Muscle of leg (tissue), 11 donors: ENCODE results near the gene TRIM52. TPM values are rescaled to one million over a fixed set of nuclear protein-coding genes. Genes with fewer than 3 reads are reported as not detected.
A peak's percentile ranks its signal among the peaks of the same experiment; 100 is the strongest.
"Not testable (repeated sequence)": the region's sequence is repeated elsewhere in the genome, so short reads cannot be mapped to it uniquely, and the experiment has no call there.

Experiments used
- DNase-seq: peaks from one replicate; pipeline ENCODE4 v3.0.0; 2013
- H3K27ac ChIP-seq: one replicate; pipeline ENCODE4 v1.5.1; 2013; ENCODE audit warnings: mild to moderate bottlenecking, low read length, control low read depth
- H3K27me3 ChIP-seq: one replicate; pipeline ENCODE4 v1.6.1; 2013; ENCODE audit warnings: low read length; ENCODE audit not compliant: control insufficient read depth, insufficient read depth
- H3K36me3 ChIP-seq: one replicate; pipeline ENCODE4 v1.6.1; 2013; ENCODE audit warnings: low read length; ENCODE audit not compliant: control insufficient read depth, insufficient read depth
- H3K4me1 ChIP-seq: one replicate; pipeline ENCODE4 v1.6.1; 2013; ENCODE audit warnings: low read length; ENCODE audit not compliant: control insufficient read depth, insufficient read depth
- H3K4me3 ChIP-seq: one replicate; pipeline ENCODE4 v1.5.1; 2013; ENCODE audit warnings: low read length, control low read depth
- H3K9me3 ChIP-seq: replicated peaks from 2 replicates; pipeline ENCODE4 v1.6.1; 2013; ENCODE audit warnings: low read depth, low read length; ENCODE audit not compliant: control insufficient read depth
- WGBS: methylation state at CpG from one replicate; pipeline ENCODE4 v1.1.5; 2013; ENCODE audit warnings: missing lambda C conversion rate; ENCODE audit not compliant: insufficient coverage; 5-methylcytosine and 5-hydroxymethylcytosine counted together
- polyA plus RNA-seq, 8 donors: library from polyadenylated mRNA; unstranded; fragments of 120-200 nt; gene quantifications; one replicate each; pipeline versions ENCODE4 v1.2.1 to v1.2.3, GENCODE V29; 2013; ENCODE audit warnings: inconsistent platforms in 1 of 8, low replicate concordance in 1 of 8; ENCODE audit not compliant: insufficient read length in 8 of 8, insufficient read depth in 1 of 8
- total RNA-seq: library from RNA; stranded (reverse); fragments of 120-200 nt; gene quantifications from one replicate; pipeline ENCODE4 v1.2.4, GENCODE V29; 2013

The TRIM52 gene
- total and polyA plus RNA-seq, 9 donors = 8.3 to 20.6 (median 11.3) TPM

GRCh38 chr5:181281077-181281983, 20.4 kb upstream of the TRIM52 start:
- no peak overlapping the region for H3K27ac ChIP-seq
- H3K4me1 ChIP-seq = no peaks in the 10 kb centered on the region
- no peak for DNase-seq
- no peaks in the 10 kb centered on the region for H3K9me3 ChIP-seq
- no peaks in the 10 kb centered on the region for H3K36me3 ChIP-seq
- no peak overlapping the region for H3K4me3 ChIP-seq
- 92% methylated on average over 36 of the region's 40 CpGs for WGBS
- no peaks in the 10 kb centered on the region for H3K27me3 ChIP-seq

GRCh38 chr5:181280251-181280762, 19.4 kb upstream of the TRIM52 start:
- Histone ChIP-seq H3K27ac (no peak overlapping the region), H3K36me3 (no peaks in the 10 kb centered on the region), H3K27me3 (no peaks in the 10 kb centered on the region), H3K9me3 (no peaks in the 10 kb centered on the region), H3K4me3 (no peak overlapping the region), H3K4me1 (no peaks in the 10 kb centered on the region)
- DNase-seq = no peak
- 76% methylated on average over 7 of the region's 7 CpGs for WGBS

GRCh38 chr5:181273433-181273744, 12.4 kb upstream of the TRIM52 start:
- H3K9me3 ChIP-seq, H3K4me1 ChIP-seq, DNase-seq, H3K27ac ChIP-seq, H3K4me3 ChIP-seq, H3K27me3 ChIP-seq, H3K36me3 ChIP-seq: not testable (repeated sequence)
- 29% methylated on average over 18 of the region's 28 CpGs for WGBS

GRCh38 chr5:181271081-181271480, 10.1 kb upstream of the TRIM52 start:
- Histone ChIP-seq H3K9me3 (no peaks in the 10 kb centered on the region), H3K27me3 (no peaks in the 10 kb centered on the region), H3K4me1 (no peaks in the 10 kb centered on the region), H3K36me3 (peaks cover 6% of the 10 kb centered on the region), H3K4me3 (no peak overlapping the region), H3K27ac (no peak overlapping the region)
- DNase-seq = no peak
- WGBS = no CpG with 5 or more reads among the region's 3 CpGs

- not testable (repeated sequence) for H3K4me1 ChIP-seq, H3K9me3 ChIP-seq, H3K4me3 ChIP-seq, H3K27ac ChIP-seq, H3K27me3 ChIP-seq, DNase-seq
- H3K36me3 ChIP-seq = peaks cover 24% of the 10 kb centered on the region
- WGBS = 92% methylated on average over 7 of the region's 12 CpGs
Measured at GRCh38 chr5:181267907-181268306, 7.0 kb upstream of the TRIM52 start.

GRCh38 chr5:181267291-181267904, 6.5 kb upstream of the TRIM52 start:
- H3K4me3 ChIP-seq, H3K27ac ChIP-seq, H3K27me3 ChIP-seq: not testable (repeated sequence)

GRCh38 chr5:181265092-181265671, 4.2 kb upstream of the TRIM52 start:
- 50% methylated on average over 9 of the region's 18 CpGs for WGBS
- peaks cover 9% of the 10 kb centered on the region for H3K4me1 ChIP-seq
- no peak for DNase-seq

More at GRCh38 chr5:181267291-181267904, 6.5 kb upstream of the TRIM52 start:
- not testable (repeated sequence) for DNase-seq, H3K4me1 ChIP-seq, H3K9me3 ChIP-seq
- WGBS = 55% methylated on average over 4 of the region's 8 CpGs
- H3K36me3 ChIP-seq = peaks cover 28% of the 10 kb centered on the region

GRCh38 chr5:181263633-181264032, 2.7 kb upstream of the TRIM52 start:
- H3K4me3 ChIP-seq = no peak overlapping the region
- peaks cover 19% of the 10 kb centered on the region for H3K4me1 ChIP-seq
- peaks cover 24% of the 10 kb centered on the region for H3K36me3 ChIP-seq
- no peak overlapping the region for H3K27ac ChIP-seq
- DNase-seq = no peak
- H3K27me3 ChIP-seq = no peaks in the 10 kb centered on the region
- H3K9me3 ChIP-seq = no peaks in the 10 kb centered on the region
- WGBS = 77% methylated on average over 4 of the region's 5 CpGs

More at GRCh38 chr5:181265092-181265671, 4.2 kb upstream of the TRIM52 start:
- peaks cover 24% of the 10 kb centered on the region for H3K36me3 ChIP-seq
- H3K27ac ChIP-seq = no peak overlapping the region
- H3K27me3 ChIP-seq = no peaks in the 10 kb centered on the region
- H3K4me3 ChIP-seq = no peak overlapping the region
- no peaks in the 10 kb centered on the region for H3K9me3 ChIP-seq

GRCh38 chr5:181261320-181262049, 542 bp upstream of the TRIM52 start:
- H3K27ac ChIP-seq = peak overlapping the region; percentile 97
- H3K36me3 ChIP-seq = peaks cover 29% of the 10 kb centered on the region
- WGBS = under 1% methylated on average over 46 of the region's 59 CpGs
- peak; percentile 85 for DNase-seq
- H3K4me3 ChIP-seq = peak overlapping the region; percentile 84
- H3K4me1 ChIP-seq = peaks cover 22% of the 10 kb centered on the region
- H3K9me3 ChIP-seq = no peaks in the 10 kb centered on the region
- H3K27me3 ChIP-seq = no peaks in the 10 kb centered on the region
